ENCODE measurements around the gene SLAMF9. TPM values are rescaled to one million over a fixed set of nuclear protein-coding genes. Genes with fewer than 3 reads are reported as not detected.

The SLAMF9 gene
- total RNA-seq, 1 experiment from 2014 or later: not detected

- TF ChIP-seq CTCF (conservative IDR thresholded peaks at IDR 0.05): no peak
- Histone ChIP-seq H4K8ac (replicated peaks; ENCODE audit: insufficient read length, low read depth, low read length) (no peak overlapping the region), H2AFZ (ENCODE audit: low read length) (no peak overlapping the region), H3K27me3 (ENCODE audit: insufficient read depth, low read length) (no peaks in the 10 kb centered on the region), H2AK5ac (ENCODE audit: insufficient read length, low read length) (no peak overlapping the region), H3K4ac (ENCODE audit: low read depth, low read length) (no peak overlapping the region; the same call in 1 of the 2 replicates), H4K20me1 (ENCODE audit: control insufficient read depth, insufficient read depth, insufficient read length) (no peaks in the 10 kb centered on the region), H2BK5ac (ENCODE audit: insufficient read length, low read length) (no peak overlapping the region), H3K9me3 (ENCODE audit: control insufficient read depth, low read depth, low read length) (no peaks in the 10 kb centered on the region), H2BK120ac (ENCODE audit: low read depth, low read length, poor library complexity, severe bottlenecking) (no peak overlapping the region), H3T11ph (ENCODE audit: low read length) (no peak overlapping the region), H3K79me2 (ENCODE audit: insufficient read depth, low read length) (no peaks in the 10 kb centered on the region), H3K23ac (ENCODE audit: insufficient read length, low read depth, low read length) (no peak overlapping the region), H3K18ac (ENCODE audit: insufficient read length, low read depth, low read length) (no peak overlapping the region), H2BK15ac (ENCODE audit: low read depth, low read length) (no peak overlapping the region), H2BK20ac (ENCODE audit: low read depth, low read length, poor library complexity, severe bottlenecking) (no peak overlapping the region), H3K56ac (ENCODE audit: insufficient read length, low read depth, low read length) (no peak overlapping the region), H3K4me2 (ENCODE audit: insufficient read depth, insufficient read length, low read length) (peak overlapping the region; percentile 60), H3K79me1 (ENCODE audit: insufficient read depth, low read depth, low read length, poor library complexity, severe bottlenecking) (no peaks in the 10 kb centered on the region), H3K27ac (ENCODE audit: insufficient read length, low read depth, low read length) (no peak overlapping the region), H4K5ac (ENCODE audit: insufficient read length, low read depth, low read length) (no peak overlapping the region), H2BK12ac (ENCODE audit: insufficient read length, low read depth, low read length) (no peak overlapping the region), H3K23me2 (ENCODE audit: insufficient read length, low read depth, low read length, poor library complexity, severe bottlenecking) (peaks cover 17% of the 10 kb centered on the region), H3K4me1 (ENCODE audit: insufficient read depth, low read length) (no peaks in the 10 kb centered on the region; the same call in 1 of the 2 replicates), H4K91ac (ENCODE audit: insufficient read length, low read depth, low read length) (peak overlapping the region; percentile 11), H3K14ac (ENCODE audit: insufficient read depth, low read length) (no peak overlapping the region), H3K9ac (ENCODE audit: extremely low read depth, insufficient read length, low read length) (no peak overlapping the region)
- H3K4me1 Mint-ChIP-seq: peaks cover 32 to 37% of the 10 kb centered on the region in 2 experiments
- peaks cover 12% of the 10 kb centered on the region for H3K27me3 Mint-ChIP-seq (ENCODE audit: low read depth)
- WGBS (ENCODE audit: extremely low coverage, insufficient read length, low lambda C conversion rate): no CpG with 5 or more reads among the region's 8 CpGs
- peaks cover 3 to 42% (median 27%) of the 10 kb centered on the region in 3 experiments; a peak in 6 of 7 replicates for H3K36me3 Mint-ChIP-seq (ENCODE audit: insufficient read depth in 1 of 3, low read depth in 3 of 3)
- no peak for DNase-seq
- H3K9me3 Mint-ChIP-seq: no peaks in the 10 kb centered on the region; a peak in 1 of 5 replicates
- peak overlapping the region in 1 of 2 experiments; percentile 87; a peak in 2 of 5 replicates for H3K4me3 Mint-ChIP-seq
- no peak overlapping the region; a peak in 2 of 7 replicates for H3K27ac Mint-ChIP-seq
Measured at GRCh38 chr1:159922511-159923202, 31.4 kb downstream of the SLAMF9 start.

Measured in H9 (cell line).